T-helper 1 cell treated with Interleukin-12 subunit alpha and Interleukin-12 subunit beta and Interleukin-4 antibody, amounts not matched to agents 30 μg/mL and 1 μg/mL, for 36 hours (primary cell): ENCODE measurements around the gene HLA-DPB1.

ENCODE experiments used
- H3K27ac Mint-ChIP-seq: one replicate; pipeline ENCODE4 v1.8.0; 2021; ENCODE audit warnings: mild to moderate bottlenecking, mixed read lengths
- H3K27me3 Mint-ChIP-seq: one replicate; pipeline ENCODE4 v1.8.0; 2021; ENCODE audit warnings: low read depth, mixed read lengths
- H3K36me3 Mint-ChIP-seq: one replicate; pipeline ENCODE4 v1.8.0; 2021; ENCODE audit warnings: low read depth, mixed read lengths
- H3K4me1 Mint-ChIP-seq: one replicate; pipeline ENCODE4 v1.8.0; 2021; ENCODE audit warnings: low read depth, mixed read lengths
- H3K4me3 Mint-ChIP-seq: one replicate; pipeline ENCODE4 v1.8.0; 2021; ENCODE audit warnings: mild to moderate bottlenecking, moderate library complexity, mixed read lengths
- H3K9me3 Mint-ChIP-seq: one replicate; pipeline ENCODE4 v1.8.0; 2021; ENCODE audit warnings: mixed read lengths

Gene HLA-DPB1

GRCh38 chr6:33105386-33105785 is 29.6 kb downstream of the HLA-DPB1 start:
- H3K4me1 Mint-ChIP-seq, result no peaks in the 10 kb centered on the region
- H3K4me3 Mint-ChIP-seq, result no peak overlapping the region
- H3K27ac Mint-ChIP-seq, result no peak overlapping the region
- no peaks in the 10 kb centered on the region for H3K36me3 Mint-ChIP-seq
- H3K9me3 Mint-ChIP-seq, result peaks cover 21% of the 10 kb centered on the region
- H3K27me3 Mint-ChIP-seq, result peaks cover 63% of the 10 kb centered on the region

- H3K27ac Mint-ChIP-seq, result no peak overlapping the region
Measured at GRCh38 chr6:33105916-33106871, 30.4 kb downstream of the HLA-DPB1 start.

GRCh38 chr6:33107641-33108040 is 31.9 kb downstream of the HLA-DPB1 start:
- Mint-ChIP-seq H3K27ac (no peak overlapping the region), H3K27me3 (peaks cover 63% of the 10 kb centered on the region), H3K36me3 (no peaks in the 10 kb centered on the region), H3K4me3 (no peak overlapping the region), H3K4me1 (no peaks in the 10 kb centered on the region), H3K9me3 (no peaks in the 10 kb centered on the region)

More at GRCh38 chr6:33105916-33106871, 30.4 kb downstream of the HLA-DPB1 start:
- peaks cover 66% of the 10 kb centered on the region for H3K27me3 Mint-ChIP-seq
- H3K4me3 Mint-ChIP-seq, result no peak overlapping the region
- H3K4me1 Mint-ChIP-seq, result no peaks in the 10 kb centered on the region
- H3K36me3 Mint-ChIP-seq, result no peaks in the 10 kb centered on the region
- peaks cover 13% of the 10 kb centered on the region for H3K9me3 Mint-ChIP-seq

GRCh38 chr6:33108307-33108706 is 32.5 kb downstream of the HLA-DPB1 start:
- H3K27ac Mint-ChIP-seq, result no peak overlapping the region
- no peaks in the 10 kb centered on the region for H3K9me3 Mint-ChIP-seq
- H3K4me1 Mint-ChIP-seq, result no peaks in the 10 kb centered on the region
- H3K4me3 Mint-ChIP-seq, result no peak overlapping the region
- no peaks in the 10 kb centered on the region for H3K36me3 Mint-ChIP-seq
- peaks cover 70% of the 10 kb centered on the region for H3K27me3 Mint-ChIP-seq

- no peak overlapping the region for H3K4me3 Mint-ChIP-seq
- H3K36me3 Mint-ChIP-seq, result no peaks in the 10 kb centered on the region
- peaks cover 84% of the 10 kb centered on the region for H3K27me3 Mint-ChIP-seq
- H3K4me1 Mint-ChIP-seq, result peaks cover 5% of the 10 kb centered on the region
- no peaks in the 10 kb centered on the region for H3K9me3 Mint-ChIP-seq
- H3K27ac Mint-ChIP-seq, result no peak overlapping the region
Measured at GRCh38 chr6:33112148-33112547, 36.4 kb downstream of the HLA-DPB1 start.

GRCh38 chr6:33113755-33114154 is 38.0 kb downstream of the HLA-DPB1 start:
- H3K9me3 Mint-ChIP-seq, result no peaks in the 10 kb centered on the region
- no peaks in the 10 kb centered on the region for H3K36me3 Mint-ChIP-seq
- H3K4me3 Mint-ChIP-seq, result no peak overlapping the region
- H3K27me3 Mint-ChIP-seq, result peaks cover 87% of the 10 kb centered on the region
- H3K4me1 Mint-ChIP-seq, result peaks cover 11% of the 10 kb centered on the region
- H3K27ac Mint-ChIP-seq, result no peak overlapping the region

- Mint-ChIP-seq H3K4me3 (no peak overlapping the region), H3K36me3 (no peaks in the 10 kb centered on the region), H3K27ac (no peak overlapping the region), H3K27me3 (peaks cover 87% of the 10 kb centered on the region), H3K9me3 (no peaks in the 10 kb centered on the region), H3K4me1 (peaks cover 11% of the 10 kb centered on the region)
Measured at GRCh38 chr6:33114406-33114805, 38.6 kb downstream of the HLA-DPB1 start.

GRCh38 chr6:33116417-33116816 is 40.6 kb downstream of the HLA-DPB1 start:
- no peak overlapping the region for H3K27ac Mint-ChIP-seq
- H3K4me1 Mint-ChIP-seq, result peaks cover 11% of the 10 kb centered on the region
- H3K9me3 Mint-ChIP-seq, result no peaks in the 10 kb centered on the region
- no peaks in the 10 kb centered on the region for H3K36me3 Mint-ChIP-seq
- peaks cover 85% of the 10 kb centered on the region for H3K27me3 Mint-ChIP-seq
- H3K4me3 Mint-ChIP-seq, result no peak overlapping the region

GRCh38 chr6:33116841-33117711 is 41.3 kb downstream of the HLA-DPB1 start:
- H3K4me1 Mint-ChIP-seq, result peaks cover 11% of the 10 kb centered on the region

GRCh38 chr6:33117811-33118277 is 42.1 kb downstream of the HLA-DPB1 start:
- peaks cover 11% of the 10 kb centered on the region for H3K4me1 Mint-ChIP-seq
- H3K9me3 Mint-ChIP-seq, result no peaks in the 10 kb centered on the region
- H3K4me3 Mint-ChIP-seq, result no peak overlapping the region
- H3K27ac Mint-ChIP-seq, result no peak overlapping the region
- H3K36me3 Mint-ChIP-seq, result no peaks in the 10 kb centered on the region
- peaks cover 82% of the 10 kb centered on the region for H3K27me3 Mint-ChIP-seq

More at GRCh38 chr6:33116841-33117711, 41.3 kb downstream of the HLA-DPB1 start:
- H3K9me3 Mint-ChIP-seq, result no peaks in the 10 kb centered on the region
- H3K27me3 Mint-ChIP-seq, result peaks cover 90% of the 10 kb centered on the region
- H3K4me3 Mint-ChIP-seq, result no peak overlapping the region
- H3K27ac Mint-ChIP-seq, result no peak overlapping the region
- H3K36me3 Mint-ChIP-seq, result no peaks in the 10 kb centered on the region

- H3K9me3 Mint-ChIP-seq, result peaks cover 2% of the 10 kb centered on the region
- no peaks in the 10 kb centered on the region for H3K36me3 Mint-ChIP-seq
- peaks cover 11% of the 10 kb centered on the region for H3K4me1 Mint-ChIP-seq
- no peak overlapping the region for H3K27ac Mint-ChIP-seq
- no peak overlapping the region for H3K4me3 Mint-ChIP-seq
- peaks cover 74% of the 10 kb centered on the region for H3K27me3 Mint-ChIP-seq
Measured at GRCh38 chr6:33118525-33119123, 42.8 kb downstream of the HLA-DPB1 start.

GRCh38 chr6:33120001-33120400 is 44.2 kb downstream of the HLA-DPB1 start:
- Mint-ChIP-seq H3K27me3 (peaks cover 64% of the 10 kb centered on the region), H3K4me1 (peaks cover 11% of the 10 kb centered on the region), H3K36me3 (no peaks in the 10 kb centered on the region)

GRCh38 chr6:33123181-33123580 is 47.4 kb downstream of the HLA-DPB1 start:
- Mint-ChIP-seq H3K36me3 (no peaks in the 10 kb centered on the region), H3K4me3 (no peak overlapping the region), H3K4me1 (peaks cover 7% of the 10 kb centered on the region), H3K9me3 (peaks cover 6% of the 10 kb centered on the region), H3K27me3 (peaks cover 33% of the 10 kb centered on the region), H3K27ac (no peak overlapping the region)

More at GRCh38 chr6:33120001-33120400, 44.2 kb downstream of the HLA-DPB1 start:
- Mint-ChIP-seq H3K27ac (no peak overlapping the region), H3K4me3 (no peak overlapping the region), H3K9me3 (peaks cover 6% of the 10 kb centered on the region)
